PC-3 (cell line): Measurements from ENCODE around the gene ELF2.

Experiments used
- EZH2phosphoT487 ChIP-seq: fragments of 300-600 bp; sonication (generic); IDR thresholded peaks from 2 replicates; pipeline ENCODE4 v1.6.1; 2018; ENCODE audit warnings: mild to moderate bottlenecking, antibody characterized with exemption, low read length, borderline replicate concordance
- TF ChIP-seq, protein P1 (sequence below): fragments of 300-600 bp; sonication (generic); conservative IDR thresholded peaks from 2 replicates; pipeline ENCODE4 v1.5.1; 2017; ENCODE audit warnings: antibody characterized with exemption, low read depth, mild to moderate bottlenecking, low read length

DNA sequence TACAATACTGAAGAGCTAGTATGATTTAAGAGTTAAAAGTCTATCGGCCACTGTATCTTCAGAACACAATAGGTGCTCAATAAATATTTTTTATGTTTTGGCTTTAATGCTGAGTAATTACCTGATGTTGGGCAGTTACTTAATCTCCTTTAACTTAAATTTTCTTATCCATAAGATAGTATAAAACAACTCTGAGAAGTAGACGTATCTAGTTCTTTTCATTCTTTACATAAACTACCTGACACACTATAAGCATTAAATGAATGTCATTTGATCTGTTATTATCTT, 22.9 kb downstream of the ELF2 start:
- TF ChIP-seq, protein P1, sequence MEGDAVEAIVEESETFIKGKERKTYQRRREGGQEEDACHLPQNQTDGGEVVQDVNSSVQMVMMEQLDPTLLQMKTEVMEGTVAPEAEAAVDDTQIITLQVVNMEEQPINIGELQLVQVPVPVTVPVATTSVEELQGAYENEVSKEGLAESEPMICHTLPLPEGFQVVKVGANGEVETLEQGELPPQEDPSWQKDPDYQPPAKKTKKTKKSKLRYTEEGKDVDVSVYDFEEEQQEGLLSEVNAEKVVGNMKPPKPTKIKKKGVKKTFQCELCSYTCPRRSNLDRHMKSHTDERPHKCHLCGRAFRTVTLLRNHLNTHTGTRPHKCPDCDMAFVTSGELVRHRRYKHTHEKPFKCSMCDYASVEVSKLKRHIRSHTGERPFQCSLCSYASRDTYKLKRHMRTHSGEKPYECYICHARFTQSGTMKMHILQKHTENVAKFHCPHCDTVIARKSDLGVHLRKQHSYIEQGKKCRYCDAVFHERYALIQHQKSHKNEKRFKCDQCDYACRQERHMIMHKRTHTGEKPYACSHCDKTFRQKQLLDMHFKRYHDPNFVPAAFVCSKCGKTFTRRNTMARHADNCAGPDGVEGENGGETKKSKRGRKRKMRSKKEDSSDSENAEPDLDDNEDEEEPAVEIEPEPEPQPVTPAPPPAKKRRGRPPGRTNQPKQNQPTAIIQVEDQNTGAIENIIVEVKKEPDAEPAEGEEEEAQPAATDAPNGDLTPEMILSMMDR = no peak
- TF ChIP-seq EZH2phosphoT487 = no peak
